Activated gamma-delta T cell treated with Interleukin-2 at 50 U/mL for 16 hours (primary cell): ENCODE data around the gene PNMA6E.

ENCODE experiments used
- DNase-seq: peaks from one replicate; pipeline ENCODE4 v3.0.0-alpha.2; 2020

The PNMA6E gene

GRCh38 chrX:153347530-153347929 is 53.6 kb downstream of the PNMA6E start:
- DNase-seq = no peak
